IMR-90 (cell line): ENCODE data around the gene SBK2. TPM values are rescaled to one million over a fixed set of nuclear protein-coding genes. Genes with fewer than 3 reads are reported as not detected.

Source experiments
- ATAC-seq: fragments of 200-7000 bp; cut with Tn5 transposase; 2 replicates; pipeline ENCODE4 v1.9.1; 2020; ENCODE audit warnings: low read depth, mild to moderate bottlenecking, moderate library complexity
- BruUV-seq: library from RNA; stranded (reverse); fragments of 400-500 nt; replicated peaks from 2 replicates; lab custom pipeline; 2021; lab: Mats Ljungman, UMichigan
- CTCF ChIA-PET: fragments of 300-600 bp; formaldehyde crosslinking; extraction: SDS; loops from one replicate; lab custom pipeline; 2021; ENCODE audit warnings: antibody characterized with exemption; lab: Yijun Ruan, JAX
- POLR2A ChIA-PET: fragments of 300-600 bp; sonication (Branson Sonifier 250); formaldehyde crosslinking; loops from one replicate; lab custom pipeline; 2022; ENCODE audit warnings: antibody characterized with exemption; ENCODE audit not compliant: unreplicated experiment; lab: Charles Lee
- DNase-seq: peaks from one replicate; pipeline ENCODE4 v3.0.0; 2013
- H2AFZ ChIP-seq: replicated peaks from 2 replicates; pipeline ENCODE3; 2013; ENCODE audit warnings: low read length, mild to moderate bottlenecking; ENCODE audit not compliant: poor library complexity
- H2AK5ac ChIP-seq: 2 replicates; pipeline ENCODE4 v1.6.1; 2013; ENCODE audit warnings: low read depth, low read length, inconsistent platforms
- H2AK9ac ChIP-seq: replicated peaks from 2 replicates; pipeline ENCODE3; 2013; ENCODE audit warnings: mild to moderate bottlenecking, low read depth, low read length, moderate library complexity; ENCODE audit not compliant: poor library complexity
- H2BK120ac ChIP-seq: 2 replicates; pipeline ENCODE4 v1.6.1; 2013; ENCODE audit warnings: low read depth, low read length, inconsistent platforms
- H2BK15ac ChIP-seq: 3 replicates; pipeline ENCODE4 v1.6.1; 2013; ENCODE audit warnings: low read depth, low read length, inconsistent platforms
- H2BK20ac ChIP-seq: 2 replicates; pipeline ENCODE4 v1.6.1; 2013; ENCODE audit warnings: low read depth, mild to moderate bottlenecking, inconsistent platforms, low read length, moderate library complexity
- H2BK5ac ChIP-seq: 2 replicates; pipeline ENCODE4 v1.6.1; 2013; ENCODE audit warnings: mild to moderate bottlenecking, low read depth, low read length, inconsistent platforms; ENCODE audit not compliant: poor library complexity, severe bottlenecking
- H3K14ac ChIP-seq: replicated peaks from 2 replicates; pipeline ENCODE4 v1.6.1; 2013; ENCODE audit warnings: low read depth, low read length, inconsistent platforms
- H3K18ac ChIP-seq: 2 replicates; pipeline ENCODE4 v1.6.1; 2013; ENCODE audit warnings: low read depth, low read length, control low read depth
- H3K23ac ChIP-seq: 2 replicates; pipeline ENCODE4 v1.6.1; 2013; ENCODE audit warnings: low read depth, low read length, inconsistent platforms
- H3K27ac ChIP-seq: 2 replicates; pipeline ENCODE4 v1.5.1; 2013; ENCODE audit warnings: mild to moderate bottlenecking, control low read depth, low read length; ENCODE audit not compliant: insufficient read depth
- H3K27me3 ChIP-seq: 2 replicates; pipeline ENCODE4 v1.6.1; 2013; ENCODE audit warnings: low read length; ENCODE audit not compliant: control insufficient read depth, insufficient read depth
- H3K36me3 ChIP-seq: 2 replicates; pipeline ENCODE4 v1.6.1; 2013; ENCODE audit warnings: low read length, mixed read lengths; ENCODE audit not compliant: control insufficient read depth, insufficient read depth
- H3K4ac ChIP-seq: 2 replicates; pipeline ENCODE4 v1.6.1; 2013; ENCODE audit warnings: low read depth, low read length, inconsistent platforms
- H3K4me1 ChIP-seq: 2 replicates; pipeline ENCODE4 v1.6.1; 2013; ENCODE audit warnings: low read length, mixed read lengths; ENCODE audit not compliant: control insufficient read depth, insufficient read depth
- H3K4me2 ChIP-seq: 2 replicates; pipeline ENCODE4 v1.6.1; 2013; ENCODE audit warnings: low read depth, mild to moderate bottlenecking, control low read depth, low read length, moderate library complexity
- H3K4me3 ChIP-seq: 2 replicates; pipeline ENCODE4 v1.5.1; 2013; ENCODE audit warnings: low read depth, mild to moderate bottlenecking, control low read depth, low read length, moderate library complexity; ENCODE audit not compliant: insufficient read depth
- H3K56ac ChIP-seq: 2 replicates; pipeline ENCODE4 v1.6.1; 2013; ENCODE audit warnings: low read length, inconsistent platforms; ENCODE audit not compliant: insufficient read depth; ENCODE audit errors: extremely low read depth
- H3K79me1 ChIP-seq, 2 experiments: 2 replicates each; pipeline ENCODE4 v1.6.1; 2013; ENCODE audit warnings: low read length in 2 of 2, inconsistent platforms in 1 of 2, low read depth in 1 of 2
- H3K9ac ChIP-seq: 2 replicates; pipeline ENCODE4 v1.6.1; 2013; ENCODE audit warnings: low read depth, low read length, control low read depth
- H3K9me1 ChIP-seq: 2 replicates; pipeline ENCODE4 v1.6.1; 2013; ENCODE audit warnings: low read length, inconsistent platforms; ENCODE audit not compliant: insufficient read depth
- H3K9me3 ChIP-seq: 2 replicates; pipeline ENCODE4 v1.6.1; 2013; ENCODE audit warnings: low read length; ENCODE audit not compliant: control insufficient read depth, insufficient read depth
- H4K20me1 ChIP-seq: 2 replicates; pipeline ENCODE4 v1.6.1; 2013; ENCODE audit warnings: low read length, inconsistent platforms; ENCODE audit not compliant: insufficient read depth
- H4K5ac ChIP-seq: 2 replicates; pipeline ENCODE4 v1.6.1; 2013; ENCODE audit warnings: mild to moderate bottlenecking, low read depth, low read length, control low read depth
- H4K8ac ChIP-seq, 2 experiments: 2 replicates each; pipeline ENCODE4 v1.6.1; 2013; ENCODE audit warnings: low read depth in 2 of 2, low read length in 2 of 2, control low read depth in 1 of 2, inconsistent platforms in 1 of 2
- H4K91ac ChIP-seq: 2 replicates; pipeline ENCODE4 v1.6.1; 2013; ENCODE audit warnings: low read depth, low read length, inconsistent platforms; ENCODE audit not compliant: insufficient read depth
- BHLHE40 ChIP-seq: fragments of 150-350 bp; IDR thresholded peaks from 2 replicates; pipeline ENCODE4 v1.6.1; 2016; ENCODE audit warnings: mild to moderate bottlenecking, low read depth, low read length
- CEBPB ChIP-seq: IDR thresholded peaks from 2 replicates; pipeline ENCODE4 v1.6.1; 2012; ENCODE audit warnings: low read depth, low read length, improper control_type of control experiment
- CHD1 ChIP-seq: IDR thresholded peaks from 2 replicates; pipeline ENCODE4 v1.6.1; 2012; ENCODE audit warnings: low read depth, low read length, improper control_type of control experiment
- FOS ChIP-seq: fragments of 150-350 bp; IDR thresholded peaks from 2 replicates; pipeline ENCODE4 v1.6.1; 2016; ENCODE audit warnings: low read depth, low read length
- MAFK ChIP-seq: IDR thresholded peaks from 2 replicates; pipeline ENCODE4 v1.6.1; 2012; ENCODE audit warnings: low read depth, low read length, improper control_type of control experiment
- MAZ ChIP-seq: IDR thresholded peaks from 2 replicates; pipeline ENCODE4 v1.6.1; 2012; ENCODE audit warnings: low read depth, mild to moderate bottlenecking, low read length, improper control_type of control experiment, moderate library complexity, borderline replicate concordance
- MXI1 ChIP-seq: IDR thresholded peaks from 2 replicates; pipeline ENCODE4 v1.6.1; 2012; ENCODE audit warnings: low read depth, mild to moderate bottlenecking, low read length, moderate library complexity, borderline replicate concordance
- NFE2L2 ChIP-seq: fragments of 150-350 bp; IDR thresholded peaks from 2 replicates; pipeline ENCODE4 v1.6.1; 2016; ENCODE audit warnings: low read depth, mild to moderate bottlenecking, low read length
- POLR2A ChIP-seq: IDR thresholded peaks from 2 replicates; pipeline ENCODE4 v1.6.1; 2012; ENCODE audit warnings: mild to moderate bottlenecking, low read depth, low read length
- RAD21 ChIP-seq: IDR thresholded peaks from 2 replicates; pipeline ENCODE4 v1.6.1; 2012; ENCODE audit warnings: low read length, improper control_type of control experiment
- RCOR1 ChIP-seq: IDR thresholded peaks from 2 replicates; pipeline ENCODE4 v1.6.1; 2012; ENCODE audit warnings: mild to moderate bottlenecking, low read length, improper control_type of control experiment; ENCODE audit not compliant: insufficient replicate concordance
- RFX5 ChIP-seq: IDR thresholded peaks from 2 replicates; pipeline ENCODE4 v1.8.0; 2012; ENCODE audit warnings: low read depth, mild to moderate bottlenecking, low read length, moderate library complexity
- SMC3 ChIP-seq: fragments of 150-350 bp; IDR thresholded peaks from 2 replicates; pipeline ENCODE4 v1.6.1; 2016; ENCODE audit warnings: low read depth, mild to moderate bottlenecking, antibody characterized with exemption, low read length, moderate library complexity
- WGBS, 2 experiments: methylation state at CpG; one replicate each; pipeline versions ENCODE4 v1.1.5 to v1.1.7; 2013; ENCODE audit warnings: missing lambda C conversion rate in 2 of 2; ENCODE audit not compliant: insufficient read length in 1 of 2; ENCODE audit errors: extremely low coverage in 2 of 2; 5-methylcytosine and 5-hydroxymethylcytosine counted together
- dilution Hi-C: fragments of 300-500 bp; cut with HindIII; formaldehyde crosslinking; loops from one replicate; pipeline ENCODE4 v1.14.3; 2018; ENCODE audit warnings: low sequenced_read_pairs; ENCODE audit not compliant: unreplicated experiment
- in situ Hi-C: fragments of 300-500 bp; cut with MboI; formaldehyde crosslinking; loops from 3 replicates; pipeline ENCODE4 v1.14.3; 2019; ENCODE audit warnings: low sequenced_read_pairs, inconsistent platforms, mixed read lengths
- intact Hi-C: fragments of 100-400 bp; cut with micrococcal nuclease; formaldehyde crosslinking; loops from 2 replicates; pipeline ENCODE4 v1.10.0; 2022
- polyA plus RNA-seq, 3 experiments: library from polyadenylated mRNA; depleted of rRNA; stranded (reverse); fragments of >200 nt; gene quantifications; 2 replicates each; pipeline ENCODE4 v1.2.3, GENCODE V29; 2012; ENCODE audit warnings: low replicate concordance in 1 of 3
- total RNA-seq: library from RNA; depleted of rRNA; stranded (reverse); fragments of >200 nt; gene quantifications from 2 replicates; pipeline ENCODE4 v1.2.3, GENCODE V29; 2012
- TF ChIP-seq, protein P1 (sequence below): conservative IDR thresholded peaks from 2 replicates; pipeline ENCODE4 v1.5.1; 2012; ENCODE audit warnings: mild to moderate bottlenecking, low read depth, low read length, improper control_type of control experiment
- TF ChIP-seq, protein P2 (sequence below): fragments of 150-350 bp; IDR thresholded peaks from 2 replicates; pipeline ENCODE4 v1.6.1; 2017; ENCODE audit warnings: mild to moderate bottlenecking, antibody characterized with exemption, low read length, low read depth
- TF ChIP-seq, protein P3 (sequence below): fragments of 150-350 bp; IDR thresholded peaks from 2 replicates; pipeline ENCODE4 v1.6.1; 2016; ENCODE audit warnings: low read depth, mild to moderate bottlenecking, low read length, moderate library complexity, borderline replicate concordance

SBK2 gene
- total and polyA plus RNA-seq, 2 of the 4 experiments (the other 2 are of a cell fraction) = 0.48 TPM; not detected in 1

DNA sequence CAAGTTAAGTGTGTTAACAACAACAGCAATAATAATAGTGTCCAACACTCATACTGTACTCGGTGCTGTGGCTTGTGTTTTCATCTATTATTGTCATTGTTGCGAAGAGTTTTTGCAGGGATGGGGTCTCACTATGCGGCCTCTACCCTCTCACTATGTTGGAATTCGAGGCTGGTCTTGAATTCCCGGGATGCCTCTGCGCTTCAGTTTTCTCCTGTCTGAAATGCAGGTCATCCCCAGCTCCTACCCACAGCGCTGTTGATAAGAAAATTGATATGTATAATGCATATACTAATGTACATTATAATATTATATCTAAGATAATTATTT is 13.4 kb upstream of the SBK2 start:
- no CpG with 5 or more reads among the region's 7 CpGs for WGBS, 2 experiments
- Histone ChIP-seq H3K56ac (no peak overlapping the region), H3K27me3 (no peaks in the 10 kb centered on the region), H2BK120ac (peak overlapping the region; percentile 96), H3K36me3 (no peaks in the 10 kb centered on the region), H3K79me1 (no peaks in the 10 kb centered on the region; a peak in 1 of 4 replicates), H2BK20ac (peak overlapping the region; percentile 89), H3K18ac (peak overlapping the region; percentile 97), H3K4ac (peak overlapping the region; percentile 90), H2BK15ac (peak overlapping the region; percentile 85; the same call in 2 of the 3 replicates), H3K27ac (peak overlapping the region; percentile 84), H3K23ac (peak overlapping the region; percentile 94), H3K14ac (peak overlapping the region; percentile 96), H2AK9ac (peak overlapping the region; percentile 80), H2AFZ (peak overlapping the region; percentile 92), H3K4me3 (no peak overlapping the region), H3K9me3 (no peaks in the 10 kb centered on the region), H2AK5ac (peak overlapping the region; percentile 96), H3K9ac (peak overlapping the region; percentile 45), H4K5ac (peak overlapping the region; percentile 96), H2BK5ac (peak overlapping the region; percentile 97), H3K4me2 (peak overlapping the region; percentile 27), H3K9me1 (peaks cover 15% of the 10 kb centered on the region), H4K91ac (peak overlapping the region; percentile 97), H4K20me1 (no peaks in the 10 kb centered on the region), H3K4me1 (peaks cover 34% of the 10 kb centered on the region), H4K8ac (peak overlapping the region; percentile 48 to 84)
- no peak for DNase-seq
- dilution Hi-C loops (no loop called here), intact Hi-C loops (no loop called here), in situ Hi-C loops (no loop called here)
- TF ChIP-seq MAZ (no peak), NFE2L2 (no peak), RCOR1 (no peak), FOS (no peak), SMC3 (no peak), POLR2A (no peak), CHD1 (no peak), RAD21 (no peak), MAFK (no peak), CEBPB (no peak), BHLHE40 (no peak), MXI1 (no peak), RFX5 (no peak)
- TF ChIP-seq, protein P1, sequence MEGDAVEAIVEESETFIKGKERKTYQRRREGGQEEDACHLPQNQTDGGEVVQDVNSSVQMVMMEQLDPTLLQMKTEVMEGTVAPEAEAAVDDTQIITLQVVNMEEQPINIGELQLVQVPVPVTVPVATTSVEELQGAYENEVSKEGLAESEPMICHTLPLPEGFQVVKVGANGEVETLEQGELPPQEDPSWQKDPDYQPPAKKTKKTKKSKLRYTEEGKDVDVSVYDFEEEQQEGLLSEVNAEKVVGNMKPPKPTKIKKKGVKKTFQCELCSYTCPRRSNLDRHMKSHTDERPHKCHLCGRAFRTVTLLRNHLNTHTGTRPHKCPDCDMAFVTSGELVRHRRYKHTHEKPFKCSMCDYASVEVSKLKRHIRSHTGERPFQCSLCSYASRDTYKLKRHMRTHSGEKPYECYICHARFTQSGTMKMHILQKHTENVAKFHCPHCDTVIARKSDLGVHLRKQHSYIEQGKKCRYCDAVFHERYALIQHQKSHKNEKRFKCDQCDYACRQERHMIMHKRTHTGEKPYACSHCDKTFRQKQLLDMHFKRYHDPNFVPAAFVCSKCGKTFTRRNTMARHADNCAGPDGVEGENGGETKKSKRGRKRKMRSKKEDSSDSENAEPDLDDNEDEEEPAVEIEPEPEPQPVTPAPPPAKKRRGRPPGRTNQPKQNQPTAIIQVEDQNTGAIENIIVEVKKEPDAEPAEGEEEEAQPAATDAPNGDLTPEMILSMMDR = no peak
- TF ChIP-seq, protein P2, sequence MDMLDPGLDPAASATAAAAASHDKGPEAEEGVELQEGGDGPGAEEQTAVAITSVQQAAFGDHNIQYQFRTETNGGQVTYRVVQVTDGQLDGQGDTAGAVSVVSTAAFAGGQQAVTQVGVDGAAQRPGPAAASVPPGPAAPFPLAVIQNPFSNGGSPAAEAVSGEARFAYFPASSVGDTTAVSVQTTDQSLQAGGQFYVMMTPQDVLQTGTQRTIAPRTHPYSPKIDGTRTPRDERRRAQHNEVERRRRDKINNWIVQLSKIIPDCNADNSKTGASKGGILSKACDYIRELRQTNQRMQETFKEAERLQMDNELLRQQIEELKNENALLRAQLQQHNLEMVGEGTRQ = no peak
- TF ChIP-seq, protein P3, sequence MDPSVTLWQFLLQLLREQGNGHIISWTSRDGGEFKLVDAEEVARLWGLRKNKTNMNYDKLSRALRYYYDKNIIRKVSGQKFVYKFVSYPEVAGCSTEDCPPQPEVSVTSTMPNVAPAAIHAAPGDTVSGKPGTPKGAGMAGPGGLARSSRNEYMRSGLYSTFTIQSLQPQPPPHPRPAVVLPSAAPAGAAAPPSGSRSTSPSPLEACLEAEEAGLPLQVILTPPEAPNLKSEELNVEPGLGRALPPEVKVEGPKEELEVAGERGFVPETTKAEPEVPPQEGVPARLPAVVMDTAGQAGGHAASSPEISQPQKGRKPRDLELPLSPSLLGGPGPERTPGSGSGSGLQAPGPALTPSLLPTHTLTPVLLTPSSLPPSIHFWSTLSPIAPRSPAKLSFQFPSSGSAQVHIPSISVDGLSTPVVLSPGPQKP = no peak
- CTCF ChIA-PET = interaction anchor here (0.5 to 0.7 kb wide), 2 partner anchors 18 to 21 kb away, joined by 6 to 7 read pairs; no protein-coding TSS in a partner anchor
- POLR2A ChIA-PET = no interaction called here
- no TSS peak for BruUV-seq
- ATAC-seq = no peak
